Ovary (tissue), 3 donors: ENCODE measurements around the gene IP6K1.

Source experiments
- CTCF ChIP-seq, 3 donors: fragments of 450-650 bp in 2 of 3; fragments of 200-600 bp in 1 of 3; IDR thresholded peaks; one replicate each; pipeline versions ENCODE4 v1.5.1 to v1.8.0; 2016 to 2022; ENCODE audit warnings: antibody characterized with exemption in 3 of 3, mild to moderate bottlenecking in 1 of 3
- EP300 ChIP-seq: sonication (generic); formaldehyde crosslinking; IDR thresholded peaks from one replicate; pipeline ENCODE4 v1.6.1; 2017; ENCODE audit warnings: antibody characterized with exemption
- POLR2A ChIP-seq: fragments of 450-650 bp; IDR thresholded peaks from one replicate; pipeline ENCODE4 v1.6.1; 2017; ENCODE audit warnings: antibody characterized with exemption, mild to moderate bottlenecking, moderate library complexity
- donor health status: DM: no; HTN: no; CAD: no.

GRCh38 chr3:49769286-49769915 is 16.9 kb downstream of the IP6K1 start:
- no peak for TF ChIP-seq CTCF (IDR thresholded peaks at IDR 0.05)
- no peak for TF ChIP-seq POLR2A
- no peak for TF ChIP-seq EP300
